ENCODE results near the gene VSTM2B. TPM values are rescaled to one million over a fixed set of nuclear protein-coding genes. Genes with fewer than 3 reads are reported as not detected.
"Not testable (repeated sequence)": the region's sequence is repeated elsewhere in the genome, so short reads cannot be mapped to it uniquely, and the experiment has no call there.

VSTM2B gene
- total RNA-seq, 2 donors from 2014 or later = not detected

DNA sequence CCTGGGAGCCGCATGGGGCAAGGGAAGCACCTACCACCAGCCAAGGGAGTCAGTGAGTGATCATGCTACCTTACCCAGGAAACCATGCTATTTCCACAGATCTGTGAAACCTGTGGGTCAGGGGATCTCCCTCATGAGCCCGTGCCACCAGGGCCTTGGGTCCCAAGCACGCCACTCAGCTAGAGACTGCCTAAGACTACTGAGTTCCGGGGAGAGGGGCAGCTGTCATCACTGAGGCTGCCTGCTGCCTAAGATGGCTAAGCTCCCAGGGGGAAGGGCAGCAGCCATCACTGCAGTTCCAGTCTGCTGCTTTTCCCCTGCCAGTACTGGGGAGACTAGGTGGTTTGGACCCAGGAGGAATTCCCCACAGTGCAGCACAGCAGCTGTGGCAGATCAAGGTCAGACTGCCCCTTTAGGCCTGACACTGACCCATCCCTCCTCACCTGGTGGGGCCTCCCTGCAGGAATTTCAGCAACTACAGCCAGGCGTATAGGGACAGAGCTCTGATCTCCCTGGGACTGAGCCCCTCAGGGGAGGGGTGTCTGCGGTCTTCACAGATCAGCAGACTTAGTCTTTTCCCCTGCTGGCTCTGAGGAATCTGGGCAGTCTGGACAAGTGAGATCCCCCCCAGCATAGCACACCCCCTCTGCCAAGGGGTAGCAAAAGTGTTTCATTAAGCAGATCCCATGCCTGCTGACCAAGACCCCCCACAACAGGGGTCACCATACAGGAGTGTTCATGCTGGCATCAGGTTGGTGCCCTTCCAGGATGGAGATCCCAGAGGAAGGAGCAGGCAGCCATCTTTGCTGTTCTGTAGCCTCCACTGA, 26.9 kb downstream of the VSTM2B start:
- ATAC-seq (no peak), DNase-seq (no peak)
- Mint-ChIP-seq H3K4me1 (peaks cover under 1% of the 10 kb centered on the region), H3K27me3 (peaks cover 17% of the 10 kb centered on the region), H3K4me3 (no peak overlapping the region), H3K36me3 (ENCODE audit: low read depth) (peaks cover under 1% of the 10 kb centered on the region), H3K27ac (no peak overlapping the region)
- H3K9me3 ChIP-seq (ENCODE audit: control insufficient read depth, low read length, poor library complexity, severe bottlenecking) = no peaks in the 10 kb centered on the region

DNA sequence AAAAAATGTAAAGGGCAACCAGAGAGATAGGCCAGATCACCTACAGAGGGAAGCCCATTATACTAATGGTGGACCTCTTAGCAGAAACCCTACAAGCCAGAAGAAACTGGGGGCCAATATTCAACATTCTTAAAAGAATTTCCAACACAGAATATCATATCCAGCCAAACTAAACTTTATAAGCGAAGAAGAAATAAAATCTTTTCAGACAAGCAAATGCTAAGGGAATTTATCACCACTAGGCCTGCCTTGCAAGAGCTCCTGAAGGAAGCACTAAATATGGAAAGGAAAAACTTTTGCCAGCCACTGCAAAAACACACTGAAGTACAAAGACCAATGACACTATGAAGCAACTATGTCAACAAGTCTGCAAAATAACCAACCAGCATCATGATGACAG, 28.4 kb downstream of the VSTM2B start:
- ATAC-seq = no peak
- Mint-ChIP-seq H3K27ac (no peak overlapping the region), H3K4me1 (no peaks in the 10 kb centered on the region), H3K27me3 (peaks cover 10% of the 10 kb centered on the region), H3K4me3 (no peak overlapping the region), H3K36me3 (ENCODE audit: low read depth) (no peaks in the 10 kb centered on the region)
- no peak for DNase-seq
- H3K9me3 ChIP-seq (ENCODE audit: control insufficient read depth, low read length, poor library complexity, severe bottlenecking) = no peaks in the 10 kb centered on the region

DNA sequence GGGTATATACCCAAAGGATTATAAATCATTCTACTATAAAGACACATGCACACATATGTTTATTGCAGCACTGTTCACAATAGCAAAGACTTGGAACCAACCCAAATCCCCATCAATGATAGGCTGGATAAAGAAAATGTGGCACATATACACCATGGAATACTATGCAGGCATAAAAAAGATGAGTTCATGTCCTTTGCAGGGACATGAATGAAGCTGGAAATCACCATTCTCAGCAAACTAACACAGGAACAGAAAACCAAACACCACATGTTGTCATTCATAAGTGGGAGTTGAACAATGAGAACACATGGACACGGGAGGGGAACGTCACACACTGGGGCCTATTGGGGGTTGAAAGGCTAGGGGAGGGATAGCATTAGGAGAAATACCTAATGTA, 33.3 kb downstream of the VSTM2B start:
- not testable (repeated sequence) for H3K9me3 ChIP-seq (ENCODE audit: control insufficient read depth, low read length, poor library complexity, severe bottlenecking); H3K27ac Mint-ChIP-seq; DNase-seq; H3K4me3 Mint-ChIP-seq; ATAC-seq; H3K4me1 Mint-ChIP-seq; H3K36me3 Mint-ChIP-seq (ENCODE audit: low read depth)
- peaks cover 24% of the 10 kb centered on the region for H3K27me3 Mint-ChIP-seq

DNA sequence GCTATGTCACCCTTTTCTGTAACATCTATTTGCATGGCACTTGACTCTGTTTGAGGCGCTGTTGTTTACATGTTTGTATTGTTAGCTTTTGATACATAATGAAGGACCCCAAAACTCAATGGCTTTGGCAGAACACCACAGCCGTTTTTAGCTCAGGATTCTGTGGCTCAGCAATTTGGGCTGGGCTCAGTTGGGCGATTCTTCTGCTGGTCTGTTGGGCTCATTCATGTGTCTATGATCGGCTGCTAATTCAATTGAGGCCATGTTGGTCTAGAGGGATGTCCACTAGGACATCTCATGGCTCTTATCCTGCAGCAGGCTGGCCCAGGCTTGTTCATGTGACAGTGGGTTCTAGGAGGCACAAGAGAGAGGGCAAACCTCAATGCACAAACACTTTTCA, 33.9 kb downstream of the VSTM2B start:
- H3K9me3 ChIP-seq (ENCODE audit: control insufficient read depth, low read length, poor library complexity, severe bottlenecking) = no peaks in the 10 kb centered on the region
- DNase-seq = no peak
- ATAC-seq = no peak
- Mint-ChIP-seq H3K36me3 (ENCODE audit: low read depth) (no peaks in the 10 kb centered on the region), H3K4me3 (no peak overlapping the region), H3K27ac (no peak overlapping the region), H3K27me3 (peaks cover 28% of the 10 kb centered on the region), H3K4me1 (no peaks in the 10 kb centered on the region)

DNA sequence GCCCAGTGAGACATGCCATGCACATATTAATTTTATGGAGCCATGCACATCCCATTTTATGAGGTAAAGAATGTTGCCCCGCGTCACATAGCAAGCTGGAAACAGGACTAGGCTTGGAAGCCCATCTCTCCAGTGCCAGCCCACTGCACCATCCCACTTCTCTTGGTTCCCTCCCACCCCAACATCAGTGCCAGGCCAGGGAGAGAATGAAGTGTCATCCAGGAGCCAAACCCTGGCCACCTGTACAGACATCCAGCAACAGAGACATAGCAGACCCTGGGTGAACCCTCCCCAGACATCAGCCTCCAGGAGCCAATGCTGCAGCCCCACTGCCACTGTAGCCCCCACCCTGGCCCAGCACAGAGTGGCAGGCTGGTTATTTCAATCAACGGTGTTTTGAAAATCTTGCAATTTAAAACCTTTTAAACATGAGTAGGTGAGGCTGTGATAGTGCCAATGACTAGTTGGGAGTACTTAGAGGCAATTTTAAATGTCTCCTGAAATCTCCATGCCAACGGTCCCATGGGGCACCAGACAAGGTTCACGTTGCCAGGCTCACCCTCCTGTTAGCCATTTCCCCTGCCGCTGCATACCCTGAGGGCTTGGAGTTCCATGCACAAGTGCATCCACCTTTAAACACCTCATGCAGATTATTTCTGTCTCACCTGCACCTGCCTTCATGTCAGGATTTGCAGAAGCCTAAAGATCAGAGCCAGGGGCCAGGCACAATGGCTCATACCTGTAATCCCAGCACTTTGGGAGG, 34.7 kb downstream of the VSTM2B start:
- H3K9me3 ChIP-seq (ENCODE audit: control insufficient read depth, low read length, poor library complexity, severe bottlenecking) = no peaks in the 10 kb centered on the region
- no peak overlapping the region for H3K27ac Mint-ChIP-seq
- ATAC-seq (no peak), DNase-seq (no peak)
- H3K36me3 Mint-ChIP-seq (ENCODE audit: low read depth) = no peaks in the 10 kb centered on the region
- H3K4me1 Mint-ChIP-seq = no peaks in the 10 kb centered on the region
- H3K27me3 Mint-ChIP-seq = peaks cover 36% of the 10 kb centered on the region
- no peak overlapping the region for H3K4me3 Mint-ChIP-seq

DNA sequence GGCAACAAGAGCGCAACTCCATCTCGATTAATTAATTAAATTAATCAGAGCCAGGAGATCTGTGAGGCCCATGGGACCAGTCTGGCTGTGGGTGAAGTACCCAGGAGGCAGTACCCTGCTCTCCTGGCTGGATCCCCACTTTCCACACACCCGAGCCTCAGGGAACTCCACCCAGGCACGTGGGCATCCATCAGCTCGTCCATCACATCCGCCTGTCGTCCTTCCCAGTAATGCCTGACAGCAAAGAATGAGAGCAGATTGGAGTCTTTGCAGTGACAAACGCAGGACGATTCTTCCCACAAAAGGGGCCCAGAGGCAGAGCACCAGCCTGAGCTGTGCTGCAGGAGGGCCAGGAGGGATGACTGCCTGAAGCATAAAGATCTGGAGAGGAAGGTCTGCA, 35.8 kb downstream of the VSTM2B start:
- peaks cover 39% of the 10 kb centered on the region for H3K27me3 Mint-ChIP-seq
- DNase-seq = no peak
- no peak overlapping the region for H3K27ac Mint-ChIP-seq
- no peak for ATAC-seq
- no peaks in the 10 kb centered on the region for H3K4me1 Mint-ChIP-seq
- no peak overlapping the region for H3K4me3 Mint-ChIP-seq
- H3K9me3 ChIP-seq (ENCODE audit: control insufficient read depth, low read length, poor library complexity, severe bottlenecking) = no peaks in the 10 kb centered on the region
- no peaks in the 10 kb centered on the region for H3K36me3 Mint-ChIP-seq (ENCODE audit: low read depth)

DNA sequence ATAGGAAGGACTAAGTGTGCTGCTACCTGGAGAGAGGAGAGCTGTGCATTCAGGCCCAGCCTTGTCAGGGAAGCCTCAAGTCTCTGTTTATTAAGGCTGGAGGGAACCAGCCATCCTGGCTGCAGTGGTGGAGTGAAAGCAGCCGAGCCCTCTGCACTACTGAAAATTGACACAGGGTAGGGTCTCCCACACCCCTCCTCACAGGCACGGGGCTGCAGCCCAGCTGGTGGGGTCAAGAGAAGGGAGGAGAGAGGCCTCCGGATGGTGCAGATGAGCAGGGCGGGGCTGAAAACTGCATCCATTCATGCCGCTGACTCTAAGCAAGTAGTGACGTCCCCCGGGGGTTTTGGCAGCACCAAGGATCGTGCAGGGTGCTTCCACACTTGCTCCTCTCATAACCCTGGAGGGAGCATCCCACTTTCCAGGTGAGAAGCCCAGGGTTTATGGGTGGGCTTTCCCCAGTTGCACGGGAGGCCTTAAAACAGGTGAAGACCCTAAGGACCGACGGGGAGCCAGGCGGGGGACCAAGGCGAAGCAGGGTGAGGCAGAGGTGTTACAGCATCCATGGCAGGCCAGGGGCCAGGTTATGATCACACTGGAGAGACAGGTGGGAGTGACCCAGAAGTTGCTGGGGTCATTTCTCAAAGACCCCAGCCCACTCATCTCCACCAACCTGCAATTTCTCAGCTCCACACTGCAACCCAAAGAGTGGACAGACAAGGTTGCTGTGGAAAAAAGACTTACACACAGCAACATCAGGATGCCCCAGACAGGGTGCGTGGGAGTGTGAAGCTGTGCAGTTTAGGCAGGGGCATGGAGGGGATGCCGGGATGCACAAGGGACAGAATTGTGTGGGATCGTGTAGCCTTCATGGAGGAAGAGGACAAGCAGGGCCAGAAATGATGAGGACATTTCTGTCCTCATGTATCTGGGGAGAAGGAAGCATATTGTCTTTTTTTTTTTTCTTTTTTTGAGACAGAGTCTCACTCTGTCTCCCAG, 36.8 kb downstream of the VSTM2B start:
- peaks cover 39% of the 10 kb centered on the region for H3K27me3 Mint-ChIP-seq
- H3K27ac Mint-ChIP-seq = no peak overlapping the region
- no peaks in the 10 kb centered on the region for H3K4me1 Mint-ChIP-seq
- no peak for ATAC-seq
- no peak overlapping the region for H3K4me3 Mint-ChIP-seq
- no peaks in the 10 kb centered on the region for H3K9me3 ChIP-seq (ENCODE audit: control insufficient read depth, low read length, poor library complexity, severe bottlenecking)
- H3K36me3 Mint-ChIP-seq (ENCODE audit: low read depth) = no peaks in the 10 kb centered on the region
- no peak for DNase-seq

DNA sequence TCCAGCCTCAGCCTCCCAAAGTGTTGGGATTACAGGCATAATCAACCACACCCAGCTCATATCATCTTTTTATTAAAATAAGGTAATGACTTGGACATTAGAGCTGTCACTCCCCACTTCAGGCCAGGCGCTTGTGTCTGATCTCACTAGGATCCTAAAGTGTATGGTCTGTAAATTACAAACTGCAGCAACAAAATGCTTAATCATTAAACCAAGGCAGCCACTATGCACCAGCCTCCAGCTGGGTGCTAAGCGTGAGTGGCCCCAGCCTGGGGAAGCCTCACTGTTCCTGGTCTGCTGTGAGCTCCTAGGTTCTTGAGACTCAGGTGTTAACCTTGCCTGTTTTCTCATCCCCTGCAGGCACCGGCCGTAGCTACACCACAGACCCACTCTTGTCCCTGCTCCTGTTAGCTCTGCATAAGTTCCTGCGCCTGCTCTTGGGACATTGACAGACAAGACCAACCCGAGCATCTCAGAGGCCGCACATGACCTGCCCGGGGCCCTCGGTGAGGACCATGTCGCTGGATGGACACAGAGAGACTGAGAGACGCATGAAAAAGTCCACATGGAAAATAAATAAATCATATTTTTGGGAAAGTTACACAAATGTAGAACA, 37.8 kb downstream of the VSTM2B start:
- Mint-ChIP-seq H3K4me3 (no peak overlapping the region), H3K4me1 (no peaks in the 10 kb centered on the region), H3K27ac (no peak overlapping the region), H3K36me3 (ENCODE audit: low read depth) (no peaks in the 10 kb centered on the region), H3K27me3 (peaks cover 46% of the 10 kb centered on the region)
- no peak for ATAC-seq
- H3K9me3 ChIP-seq (ENCODE audit: control insufficient read depth, low read length, poor library complexity, severe bottlenecking) = no peaks in the 10 kb centered on the region
- DNase-seq = no peak

DNA sequence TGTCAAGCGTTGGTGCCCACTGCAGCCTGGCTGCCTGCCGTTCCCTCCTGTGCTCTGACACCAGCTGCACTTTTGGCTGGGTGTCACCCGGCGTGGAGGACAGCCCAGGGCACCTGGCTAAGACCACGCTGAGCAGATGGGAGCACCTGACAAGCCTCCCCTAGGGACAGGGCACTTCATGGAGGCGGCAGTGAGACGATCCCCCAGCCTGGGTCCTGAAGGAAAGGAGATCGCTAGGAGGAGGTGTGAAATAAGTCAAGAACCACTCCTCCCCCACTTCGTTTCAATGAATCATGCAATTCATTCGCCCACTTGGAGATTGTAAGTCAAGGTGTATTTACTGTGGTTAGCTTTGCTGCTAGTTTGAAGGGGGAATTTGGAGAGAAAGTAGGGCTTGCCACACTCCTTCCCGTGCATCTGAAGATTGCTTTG, 38.8 kb downstream of the VSTM2B start:
- Mint-ChIP-seq H3K27ac (no peak overlapping the region), H3K36me3 (ENCODE audit: low read depth) (no peaks in the 10 kb centered on the region), H3K27me3 (peaks cover 52% of the 10 kb centered on the region), H3K4me3 (no peak overlapping the region), H3K4me1 (no peaks in the 10 kb centered on the region)
- DNase-seq (no peak), ATAC-seq (no peak)
- H3K9me3 ChIP-seq (ENCODE audit: control insufficient read depth, low read length, poor library complexity, severe bottlenecking) = no peaks in the 10 kb centered on the region

DNA sequence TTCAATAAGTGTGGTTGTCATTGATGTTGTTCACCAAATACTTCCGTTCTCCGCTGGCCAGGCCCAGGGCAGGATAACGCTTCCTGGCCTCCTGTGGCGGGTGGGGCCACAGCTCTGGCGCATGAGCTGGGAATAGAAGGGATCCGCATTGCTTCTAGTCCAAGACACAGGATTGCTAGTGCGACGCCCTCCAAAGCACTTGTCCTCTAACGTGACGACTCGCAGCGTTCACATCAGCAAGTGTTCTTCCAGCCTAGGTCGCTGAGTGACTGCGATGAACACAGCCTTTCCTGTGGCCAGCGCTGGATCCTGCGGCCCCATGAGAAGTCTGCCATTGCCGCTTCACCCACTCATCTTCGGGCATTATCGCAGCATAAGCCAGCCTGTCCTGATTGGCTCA, 39.4 kb downstream of the VSTM2B start:
- no peaks in the 10 kb centered on the region for H3K9me3 ChIP-seq (ENCODE audit: control insufficient read depth, low read length, poor library complexity, severe bottlenecking)
- peaks cover 1% of the 10 kb centered on the region for H3K36me3 Mint-ChIP-seq (ENCODE audit: low read depth)
- no peak overlapping the region for H3K27ac Mint-ChIP-seq
- peaks cover 58% of the 10 kb centered on the region for H3K27me3 Mint-ChIP-seq
- no peak overlapping the region for H3K4me3 Mint-ChIP-seq
- DNase-seq = no peak
- H3K4me1 Mint-ChIP-seq = no peaks in the 10 kb centered on the region
- ATAC-seq = no peak

DNA sequence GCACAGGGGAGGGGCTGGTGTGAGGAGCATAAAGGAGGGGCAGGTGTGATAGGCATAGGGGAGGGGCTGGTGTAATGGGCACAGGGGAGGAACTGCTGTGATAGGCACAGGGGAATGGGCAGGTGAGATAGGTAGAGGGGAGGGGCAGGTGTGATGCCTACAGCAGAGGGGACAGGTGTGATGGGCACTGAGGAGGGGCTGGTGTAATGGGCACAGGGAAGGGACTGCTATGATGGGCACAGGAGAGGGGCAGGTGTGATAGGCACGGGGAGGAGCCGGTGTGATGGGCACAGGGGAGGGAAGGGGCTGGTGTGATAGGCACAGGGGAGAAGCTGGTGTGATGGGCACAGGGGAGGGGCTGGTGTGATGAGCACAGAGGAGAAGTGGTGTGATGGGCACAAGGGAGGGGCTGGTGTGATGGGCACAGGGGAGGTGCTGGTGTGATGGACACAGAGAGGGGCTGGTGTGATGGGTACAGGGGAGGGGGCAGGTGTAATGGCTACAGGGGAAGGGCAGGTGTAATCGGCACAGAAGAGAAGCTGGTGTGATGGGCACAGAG, 40.8 kb downstream of the VSTM2B start:
- Mint-ChIP-seq H3K27me3 (peaks cover 68% of the 10 kb centered on the region), H3K4me3 (no peak overlapping the region), H3K27ac (no peak overlapping the region), H3K36me3 (ENCODE audit: low read depth) (peaks cover 2% of the 10 kb centered on the region), H3K4me1 (no peaks in the 10 kb centered on the region)
- DNase-seq (no peak), ATAC-seq (no peak)
- H3K9me3 ChIP-seq (ENCODE audit: control insufficient read depth, low read length, poor library complexity, severe bottlenecking) = no peaks in the 10 kb centered on the region

DNA sequence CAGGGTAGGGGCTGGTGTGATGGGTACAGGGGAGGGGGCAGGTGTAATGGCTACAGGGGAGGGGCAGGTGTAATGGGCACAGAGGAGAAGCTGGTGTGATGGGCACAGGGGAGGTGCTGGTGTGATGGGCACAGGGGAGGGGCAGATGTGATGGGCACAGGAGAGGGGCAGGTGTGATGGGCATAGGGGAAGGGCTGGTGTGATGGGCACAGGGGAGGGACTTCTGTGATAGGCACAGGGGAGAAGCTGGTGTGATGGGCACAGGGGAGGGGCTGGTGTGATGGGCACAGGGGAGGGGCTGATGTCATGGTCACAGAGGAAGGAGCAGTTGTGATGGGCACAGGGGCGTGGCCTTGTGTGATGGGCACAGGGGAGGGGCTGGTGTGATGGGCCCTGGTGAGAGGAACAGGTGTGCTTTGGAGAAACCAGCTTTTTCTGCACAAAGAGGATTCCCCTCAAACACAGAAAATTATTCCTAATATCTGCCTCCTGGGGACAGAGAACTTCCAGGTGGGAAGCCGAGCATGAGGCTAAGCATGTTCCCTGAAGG, 41.6 kb downstream of the VSTM2B start:
- H3K27me3 Mint-ChIP-seq = peaks cover 68% of the 10 kb centered on the region
- ATAC-seq (no peak), DNase-seq (no peak)

More for the DNA sequence above, 41.6 kb downstream of the VSTM2B start:
- Mint-ChIP-seq H3K4me3 (no peak overlapping the region), H3K36me3 (ENCODE audit: low read depth) (peaks cover 4% of the 10 kb centered on the region), H3K27ac (peak overlapping the region; percentile 21), H3K4me1 (no peaks in the 10 kb centered on the region)
- H3K9me3 ChIP-seq (ENCODE audit: control insufficient read depth, low read length, poor library complexity, severe bottlenecking) = no peaks in the 10 kb centered on the region

Data from T-helper 17 cell (primary cell).